PFSK-1 (cell line): ENCODE measurements around the gene NUDT8.

Source experiments
- POLR2AphosphoS5 ChIP-seq: IDR thresholded peaks from 2 replicates; pipeline ENCODE4 v1.6.1; 2012; ENCODE audit warnings: low read depth, mild to moderate bottlenecking, control low read depth, low read length, moderate library complexity
- SIN3A ChIP-seq: IDR thresholded peaks from 2 replicates; pipeline ENCODE4 v1.6.1; 2012; ENCODE audit warnings: mild to moderate bottlenecking, low read length, moderate library complexity, borderline replicate concordance; ENCODE audit not compliant: insufficient read depth
- TAF1 ChIP-seq: IDR thresholded peaks from 2 replicates; pipeline ENCODE4 v1.6.1; 2012; ENCODE audit warnings: low read length, control low read depth, borderline replicate concordance; ENCODE audit not compliant: insufficient read depth
- TF ChIP-seq, protein P1 (sequence below), 2 experiments: IDR thresholded peaks; 2 replicates each; pipeline versions ENCODE4 v1.6.1 to v1.8.0; 2011 to 2012; ENCODE audit warnings: low read depth in 2 of 2, low read length in 2 of 2, control low read depth in 1 of 2, inconsistent platforms in 1 of 2, mild to moderate bottlenecking in 1 of 2, moderate library complexity in 1 of 2; ENCODE audit not compliant: insufficient read depth in 1 of 2

GRCh38 chr11:67664696-67665540 is 35.2 kb upstream of the NUDT8 start:
- TF ChIP-seq, protein P1, sequence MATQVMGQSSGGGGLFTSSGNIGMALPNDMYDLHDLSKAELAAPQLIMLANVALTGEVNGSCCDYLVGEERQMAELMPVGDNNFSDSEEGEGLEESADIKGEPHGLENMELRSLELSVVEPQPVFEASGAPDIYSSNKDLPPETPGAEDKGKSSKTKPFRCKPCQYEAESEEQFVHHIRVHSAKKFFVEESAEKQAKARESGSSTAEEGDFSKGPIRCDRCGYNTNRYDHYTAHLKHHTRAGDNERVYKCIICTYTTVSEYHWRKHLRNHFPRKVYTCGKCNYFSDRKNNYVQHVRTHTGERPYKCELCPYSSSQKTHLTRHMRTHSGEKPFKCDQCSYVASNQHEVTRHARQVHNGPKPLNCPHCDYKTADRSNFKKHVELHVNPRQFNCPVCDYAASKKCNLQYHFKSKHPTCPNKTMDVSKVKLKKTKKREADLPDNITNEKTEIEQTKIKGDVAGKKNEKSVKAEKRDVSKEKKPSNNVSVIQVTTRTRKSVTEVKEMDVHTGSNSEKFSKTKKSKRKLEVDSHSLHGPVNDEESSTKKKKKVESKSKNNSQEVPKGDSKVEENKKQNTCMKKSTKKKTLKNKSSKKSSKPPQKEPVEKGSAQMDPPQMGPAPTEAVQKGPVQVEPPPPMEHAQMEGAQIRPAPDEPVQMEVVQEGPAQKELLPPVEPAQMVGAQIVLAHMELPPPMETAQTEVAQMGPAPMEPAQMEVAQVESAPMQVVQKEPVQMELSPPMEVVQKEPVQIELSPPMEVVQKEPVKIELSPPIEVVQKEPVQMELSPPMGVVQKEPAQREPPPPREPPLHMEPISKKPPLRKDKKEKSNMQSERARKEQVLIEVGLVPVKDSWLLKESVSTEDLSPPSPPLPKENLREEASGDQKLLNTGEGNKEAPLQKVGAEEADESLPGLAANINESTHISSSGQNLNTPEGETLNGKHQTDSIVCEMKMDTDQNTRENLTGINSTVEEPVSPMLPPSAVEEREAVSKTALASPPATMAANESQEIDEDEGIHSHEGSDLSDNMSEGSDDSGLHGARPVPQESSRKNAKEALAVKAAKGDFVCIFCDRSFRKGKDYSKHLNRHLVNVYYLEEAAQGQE (IDR thresholded peaks at IDR 0.05; ENCODE audit: insufficient read depth in 1 of 2, low read depth in 2 of 2, low read length in 2 of 2) = no peak
- TF ChIP-seq POLR2AphosphoS5 (no peak), TAF1 (no peak), SIN3A (no peak)
